ENCODE results near the gene ASB7.

GRCh38 chr15:100592898-100593297 is 9.5 kb upstream of the ASB7 start:
- TF ChIP-seq POLR2A (IDR thresholded peaks at IDR 0.05): no peak
- no peak for TF ChIP-seq CTCF (IDR thresholded peaks at IDR 0.05)
